IMR-90 (cell line): ENCODE data around the gene SLFN12L. TPM values are rescaled to one million over a fixed set of nuclear protein-coding genes. Genes with fewer than 3 reads are reported as not detected.

Source experiments
- ATAC-seq: fragments of 200-7000 bp; cut with Tn5 transposase; 2 replicates; pipeline ENCODE4 v1.9.1; 2020; ENCODE audit warnings: low read depth, mild to moderate bottlenecking, moderate library complexity
- BruUV-seq: library from RNA; stranded (reverse); fragments of 400-500 nt; replicated peaks from 2 replicates; lab custom pipeline; 2021; lab: Mats Ljungman, UMichigan
- CTCF ChIA-PET: fragments of 300-600 bp; formaldehyde crosslinking; extraction: SDS; loops from one replicate; lab custom pipeline; 2021; ENCODE audit warnings: antibody characterized with exemption; lab: Yijun Ruan, JAX
- POLR2A ChIA-PET: fragments of 300-600 bp; sonication (Branson Sonifier 250); formaldehyde crosslinking; loops from one replicate; lab custom pipeline; 2022; ENCODE audit warnings: antibody characterized with exemption; ENCODE audit not compliant: unreplicated experiment; lab: Charles Lee
- DNase-seq: peaks from one replicate; pipeline ENCODE4 v3.0.0; 2013
- H2AFZ ChIP-seq: replicated peaks from 2 replicates; pipeline ENCODE3; 2013; ENCODE audit warnings: low read length, mild to moderate bottlenecking; ENCODE audit not compliant: poor library complexity
- H2AK5ac ChIP-seq: 2 replicates; pipeline ENCODE4 v1.6.1; 2013; ENCODE audit warnings: low read depth, low read length, inconsistent platforms
- H2AK9ac ChIP-seq: replicated peaks from 2 replicates; pipeline ENCODE3; 2013; ENCODE audit warnings: mild to moderate bottlenecking, low read depth, low read length, moderate library complexity; ENCODE audit not compliant: poor library complexity
- H2BK120ac ChIP-seq: 2 replicates; pipeline ENCODE4 v1.6.1; 2013; ENCODE audit warnings: low read depth, low read length, inconsistent platforms
- H2BK15ac ChIP-seq: 3 replicates; pipeline ENCODE4 v1.6.1; 2013; ENCODE audit warnings: low read depth, low read length, inconsistent platforms
- H2BK20ac ChIP-seq: 2 replicates; pipeline ENCODE4 v1.6.1; 2013; ENCODE audit warnings: low read depth, mild to moderate bottlenecking, inconsistent platforms, low read length, moderate library complexity
- H2BK5ac ChIP-seq: 2 replicates; pipeline ENCODE4 v1.6.1; 2013; ENCODE audit warnings: mild to moderate bottlenecking, low read depth, low read length, inconsistent platforms; ENCODE audit not compliant: poor library complexity, severe bottlenecking
- H3K14ac ChIP-seq: replicated peaks from 2 replicates; pipeline ENCODE4 v1.6.1; 2013; ENCODE audit warnings: low read depth, low read length, inconsistent platforms
- H3K18ac ChIP-seq: 2 replicates; pipeline ENCODE4 v1.6.1; 2013; ENCODE audit warnings: low read depth, low read length, control low read depth
- H3K23ac ChIP-seq: 2 replicates; pipeline ENCODE4 v1.6.1; 2013; ENCODE audit warnings: low read depth, low read length, inconsistent platforms
- H3K27ac ChIP-seq: 2 replicates; pipeline ENCODE4 v1.5.1; 2013; ENCODE audit warnings: mild to moderate bottlenecking, control low read depth, low read length; ENCODE audit not compliant: insufficient read depth
- H3K27me3 ChIP-seq: 2 replicates; pipeline ENCODE4 v1.6.1; 2013; ENCODE audit warnings: low read length; ENCODE audit not compliant: control insufficient read depth, insufficient read depth
- H3K36me3 ChIP-seq: 2 replicates; pipeline ENCODE4 v1.6.1; 2013; ENCODE audit warnings: low read length, mixed read lengths; ENCODE audit not compliant: control insufficient read depth, insufficient read depth
- H3K4ac ChIP-seq: 2 replicates; pipeline ENCODE4 v1.6.1; 2013; ENCODE audit warnings: low read depth, low read length, inconsistent platforms
- H3K4me1 ChIP-seq: 2 replicates; pipeline ENCODE4 v1.6.1; 2013; ENCODE audit warnings: low read length, mixed read lengths; ENCODE audit not compliant: control insufficient read depth, insufficient read depth
- H3K4me2 ChIP-seq: 2 replicates; pipeline ENCODE4 v1.6.1; 2013; ENCODE audit warnings: low read depth, mild to moderate bottlenecking, control low read depth, low read length, moderate library complexity
- H3K4me3 ChIP-seq: 2 replicates; pipeline ENCODE4 v1.5.1; 2013; ENCODE audit warnings: low read depth, mild to moderate bottlenecking, control low read depth, low read length, moderate library complexity; ENCODE audit not compliant: insufficient read depth
- H3K56ac ChIP-seq: 2 replicates; pipeline ENCODE4 v1.6.1; 2013; ENCODE audit warnings: low read length, inconsistent platforms; ENCODE audit not compliant: insufficient read depth; ENCODE audit errors: extremely low read depth
- H3K79me1 ChIP-seq, 2 experiments: 2 replicates each; pipeline ENCODE4 v1.6.1; 2013; ENCODE audit warnings: low read length in 2 of 2, inconsistent platforms in 1 of 2, low read depth in 1 of 2
- H3K9ac ChIP-seq: 2 replicates; pipeline ENCODE4 v1.6.1; 2013; ENCODE audit warnings: low read depth, low read length, control low read depth
- H3K9me1 ChIP-seq: 2 replicates; pipeline ENCODE4 v1.6.1; 2013; ENCODE audit warnings: low read length, inconsistent platforms; ENCODE audit not compliant: insufficient read depth
- H3K9me3 ChIP-seq: 2 replicates; pipeline ENCODE4 v1.6.1; 2013; ENCODE audit warnings: low read length; ENCODE audit not compliant: control insufficient read depth, insufficient read depth
- H4K20me1 ChIP-seq: 2 replicates; pipeline ENCODE4 v1.6.1; 2013; ENCODE audit warnings: low read length, inconsistent platforms; ENCODE audit not compliant: insufficient read depth
- H4K5ac ChIP-seq: 2 replicates; pipeline ENCODE4 v1.6.1; 2013; ENCODE audit warnings: mild to moderate bottlenecking, low read depth, low read length, control low read depth
- H4K8ac ChIP-seq, 2 experiments: 2 replicates each; pipeline ENCODE4 v1.6.1; 2013; ENCODE audit warnings: low read depth in 2 of 2, low read length in 2 of 2, control low read depth in 1 of 2, inconsistent platforms in 1 of 2
- H4K91ac ChIP-seq: 2 replicates; pipeline ENCODE4 v1.6.1; 2013; ENCODE audit warnings: low read depth, low read length, inconsistent platforms; ENCODE audit not compliant: insufficient read depth
- BHLHE40 ChIP-seq: fragments of 150-350 bp; IDR thresholded peaks from 2 replicates; pipeline ENCODE4 v1.6.1; 2016; ENCODE audit warnings: mild to moderate bottlenecking, low read depth, low read length
- CEBPB ChIP-seq: IDR thresholded peaks from 2 replicates; pipeline ENCODE4 v1.6.1; 2012; ENCODE audit warnings: low read depth, low read length, improper control_type of control experiment
- CTCF ChIP-seq: conservative IDR thresholded peaks from 2 replicates; pipeline ENCODE4 v1.5.1; 2012; ENCODE audit warnings: mild to moderate bottlenecking, low read depth, low read length, improper control_type of control experiment
- FOS ChIP-seq: fragments of 150-350 bp; IDR thresholded peaks from 2 replicates; pipeline ENCODE4 v1.6.1; 2016; ENCODE audit warnings: low read depth, low read length
- MXI1 ChIP-seq: IDR thresholded peaks from 2 replicates; pipeline ENCODE4 v1.6.1; 2012; ENCODE audit warnings: low read depth, mild to moderate bottlenecking, low read length, moderate library complexity, borderline replicate concordance
- NFE2L2 ChIP-seq: fragments of 150-350 bp; IDR thresholded peaks from 2 replicates; pipeline ENCODE4 v1.6.1; 2016; ENCODE audit warnings: low read depth, mild to moderate bottlenecking, low read length
- RCOR1 ChIP-seq: IDR thresholded peaks from 2 replicates; pipeline ENCODE4 v1.6.1; 2012; ENCODE audit warnings: mild to moderate bottlenecking, low read length, improper control_type of control experiment; ENCODE audit not compliant: insufficient replicate concordance
- RFX5 ChIP-seq: IDR thresholded peaks from 2 replicates; pipeline ENCODE4 v1.8.0; 2012; ENCODE audit warnings: low read depth, mild to moderate bottlenecking, low read length, moderate library complexity
- SMC3 ChIP-seq: fragments of 150-350 bp; IDR thresholded peaks from 2 replicates; pipeline ENCODE4 v1.6.1; 2016; ENCODE audit warnings: low read depth, mild to moderate bottlenecking, antibody characterized with exemption, low read length, moderate library complexity
- WGBS, 2 experiments: methylation state at CpG; one replicate each; pipeline versions ENCODE4 v1.1.5 to v1.1.7; 2013; ENCODE audit warnings: missing lambda C conversion rate in 2 of 2; ENCODE audit not compliant: insufficient read length in 1 of 2; ENCODE audit errors: extremely low coverage in 2 of 2; 5-methylcytosine and 5-hydroxymethylcytosine counted together
- dilution Hi-C: fragments of 300-500 bp; cut with HindIII; formaldehyde crosslinking; loops from one replicate; pipeline ENCODE4 v1.14.3; 2018; ENCODE audit warnings: low sequenced_read_pairs; ENCODE audit not compliant: unreplicated experiment
- in situ Hi-C: fragments of 300-500 bp; cut with MboI; formaldehyde crosslinking; loops from 3 replicates; pipeline ENCODE4 v1.14.3; 2019; ENCODE audit warnings: low sequenced_read_pairs, inconsistent platforms, mixed read lengths
- intact Hi-C: fragments of 100-400 bp; cut with micrococcal nuclease; formaldehyde crosslinking; loops from 2 replicates; pipeline ENCODE4 v1.10.0; 2022
- polyA plus RNA-seq, 3 experiments: library from polyadenylated mRNA; depleted of rRNA; stranded (reverse); fragments of >200 nt; gene quantifications; 2 replicates each; pipeline ENCODE4 v1.2.3, GENCODE V29; 2012; ENCODE audit warnings: low replicate concordance in 1 of 3
- total RNA-seq: library from RNA; depleted of rRNA; stranded (reverse); fragments of >200 nt; gene quantifications from 2 replicates; pipeline ENCODE4 v1.2.3, GENCODE V29; 2012
- TF ChIP-seq, protein P1 (sequence below): fragments of 150-350 bp; IDR thresholded peaks from 2 replicates; pipeline ENCODE4 v1.6.1; 2016; ENCODE audit warnings: low read depth, mild to moderate bottlenecking, low read length, moderate library complexity, borderline replicate concordance
- TF ChIP-seq, protein P2 (sequence below): fragments of 150-350 bp; IDR thresholded peaks from 2 replicates; pipeline ENCODE4 v1.6.1; 2017; ENCODE audit warnings: mild to moderate bottlenecking, antibody characterized with exemption, low read length, low read depth

SLFN12L gene
- total and polyA plus RNA-seq, 2 of the 4 experiments (the other 2 are of a cell fraction): 0.18 TPM; not detected in 1

DNA sequence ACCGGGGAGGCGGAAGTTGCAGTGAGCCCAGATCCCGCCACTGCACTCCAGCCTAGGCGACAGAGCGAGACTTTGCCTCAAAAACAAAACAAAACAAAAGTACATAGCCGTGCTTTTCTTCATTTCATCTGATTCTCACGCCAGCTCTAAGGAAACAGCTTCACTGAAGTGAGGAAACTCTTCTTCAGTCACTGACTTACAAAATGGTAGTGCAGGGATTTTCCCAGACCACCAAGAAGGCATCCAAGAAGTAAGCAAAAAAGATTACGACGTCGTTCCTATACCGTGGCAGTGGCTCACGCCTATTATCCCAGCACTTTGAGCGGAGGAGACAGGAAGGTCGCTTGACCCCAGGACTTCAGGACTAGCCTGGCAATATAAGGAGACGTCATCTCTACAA is 48.5 kb downstream of the SLFN12L start:
- WGBS, 2 experiments: 80% methylated on average over 4 of the region's 15 CpGs; no CpG with 5 or more reads in 1 of the 2 experiments
- Histone ChIP-seq H4K5ac (no peak overlapping the region), H4K91ac (no peak overlapping the region), H3K4me3 (no peak overlapping the region), H4K8ac (no peak overlapping the region), H3K9me3 (peaks cover 5% of the 10 kb centered on the region; the same call in 1 of the 2 replicates), H3K4ac (no peak overlapping the region), H3K27me3 (peaks cover 32% of the 10 kb centered on the region), H2BK5ac (no peak overlapping the region), H3K56ac (no peak overlapping the region), H2AFZ (no peak overlapping the region), H3K9me1 (no peaks in the 10 kb centered on the region), H3K4me2 (no peak overlapping the region), H3K36me3 (no peaks in the 10 kb centered on the region), H3K4me1 (no peaks in the 10 kb centered on the region), H2BK20ac (no peak overlapping the region), H3K27ac (no peak overlapping the region), H3K18ac (no peak overlapping the region), H3K9ac (no peak overlapping the region), H3K23ac (no peak overlapping the region), H2BK15ac (no peak overlapping the region), H4K20me1 (no peaks in the 10 kb centered on the region), H3K14ac (no peak overlapping the region), H3K79me1 (no peaks in the 10 kb centered on the region), H2BK120ac (no peak overlapping the region), H2AK9ac (no peak overlapping the region), H2AK5ac (no peak overlapping the region)
- intact Hi-C loops: no loop called here
- ATAC-seq: no peak
- in situ Hi-C loops: no loop called here
- ChIA-PET POLR2A (no interaction called here), CTCF (interaction anchor here (0.8 to 1.4 kb wide), 2 partner anchors 26 to 51 kb away, joined by 4 read pairs; no protein-coding TSS in a partner anchor)
- dilution Hi-C loops: no loop called here
- no TSS peak for BruUV-seq
- no peak for DNase-seq
- no peak for TF ChIP-seq NFE2L2
- no peak for TF ChIP-seq CTCF
- TF ChIP-seq SMC3: no peak
- no peak for TF ChIP-seq MXI1
- TF ChIP-seq, protein P1, sequence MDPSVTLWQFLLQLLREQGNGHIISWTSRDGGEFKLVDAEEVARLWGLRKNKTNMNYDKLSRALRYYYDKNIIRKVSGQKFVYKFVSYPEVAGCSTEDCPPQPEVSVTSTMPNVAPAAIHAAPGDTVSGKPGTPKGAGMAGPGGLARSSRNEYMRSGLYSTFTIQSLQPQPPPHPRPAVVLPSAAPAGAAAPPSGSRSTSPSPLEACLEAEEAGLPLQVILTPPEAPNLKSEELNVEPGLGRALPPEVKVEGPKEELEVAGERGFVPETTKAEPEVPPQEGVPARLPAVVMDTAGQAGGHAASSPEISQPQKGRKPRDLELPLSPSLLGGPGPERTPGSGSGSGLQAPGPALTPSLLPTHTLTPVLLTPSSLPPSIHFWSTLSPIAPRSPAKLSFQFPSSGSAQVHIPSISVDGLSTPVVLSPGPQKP: no peak
- no peak for TF ChIP-seq FOS
- TF ChIP-seq, protein P2, sequence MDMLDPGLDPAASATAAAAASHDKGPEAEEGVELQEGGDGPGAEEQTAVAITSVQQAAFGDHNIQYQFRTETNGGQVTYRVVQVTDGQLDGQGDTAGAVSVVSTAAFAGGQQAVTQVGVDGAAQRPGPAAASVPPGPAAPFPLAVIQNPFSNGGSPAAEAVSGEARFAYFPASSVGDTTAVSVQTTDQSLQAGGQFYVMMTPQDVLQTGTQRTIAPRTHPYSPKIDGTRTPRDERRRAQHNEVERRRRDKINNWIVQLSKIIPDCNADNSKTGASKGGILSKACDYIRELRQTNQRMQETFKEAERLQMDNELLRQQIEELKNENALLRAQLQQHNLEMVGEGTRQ: no peak
- no peak for TF ChIP-seq RCOR1
- TF ChIP-seq RFX5: no peak
- no peak for TF ChIP-seq BHLHE40
- no peak for TF ChIP-seq CEBPB
